G401 (cell line): ENCODE measurements around the gene PIK3C3. TPM values are rescaled to one million over a fixed set of nuclear protein-coding genes. Genes with fewer than 3 reads are reported as not detected.

Source experiments
- DNase-seq: peaks from one replicate; pipeline ENCODE4 v3.0.0-alpha.2; 2015; ENCODE audit warnings: low spot score
- in situ Hi-C: cut with HindIII; loops from 2 replicates; pipeline ENCODE4 v1.10.0; 2016; ENCODE audit warnings: low sequenced_read_pairs, mixed read lengths
- total RNA-seq: library from RNA; depleted of rRNA; stranded (reverse); fragments of >200 nt; shearing (Covaris generic); gene quantifications from 2 replicates; pipeline ENCODE4 v1.2.3, GENCODE V29; 2014

Gene PIK3C3
- total RNA-seq, 1 experiment from 2014 or later, result 36.6 TPM

DNA sequence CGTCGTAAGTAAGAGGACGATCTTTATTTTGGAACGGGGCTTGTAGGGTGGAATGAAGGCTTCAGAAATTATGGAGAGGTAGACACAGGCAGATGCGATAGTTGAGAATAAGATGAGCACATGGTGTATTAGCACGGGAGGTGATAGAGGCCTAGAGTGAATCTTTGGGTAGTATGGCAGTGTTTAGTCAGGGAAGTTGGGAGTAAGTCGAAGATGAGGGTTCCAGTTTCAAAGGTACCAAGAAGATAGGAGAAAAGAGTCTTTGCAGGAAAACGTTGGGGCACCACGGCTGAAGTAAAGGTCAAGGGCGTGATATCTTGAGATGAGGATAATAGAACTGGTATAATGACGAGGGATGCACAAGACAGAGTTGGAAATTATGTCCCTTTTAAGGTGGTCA, 654 bp downstream of the PIK3C3 start:
- in situ Hi-C loops, result no loop called here
- peak; percentile 18 for DNase-seq

DNA sequence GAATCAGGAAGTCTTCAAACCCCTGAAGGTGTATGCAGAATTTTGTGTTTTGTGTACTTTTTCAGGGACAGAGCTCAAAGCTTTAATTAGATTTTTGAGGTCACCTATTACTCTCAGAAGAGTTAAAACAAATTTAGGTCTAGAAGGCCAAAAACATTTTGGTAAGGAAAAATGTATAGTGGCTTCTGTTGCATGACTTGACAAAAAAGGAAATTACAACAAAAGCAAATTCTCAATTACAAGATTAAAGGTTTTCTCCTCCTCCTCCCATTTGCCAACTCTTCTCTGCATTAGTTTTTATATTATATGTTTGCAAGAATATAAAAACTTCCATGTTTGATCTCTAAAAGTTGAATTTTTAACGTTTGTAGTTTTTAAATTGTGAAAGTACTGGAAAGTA, 4.0 kb downstream of the PIK3C3 start:
- in situ Hi-C loops, result no loop called here
- DNase-seq, result no peak

- DNase-seq, result peak; percentile 37
- in situ Hi-C loops, result no loop called here
Observed at GRCh38 chr18:41965634-41966255, 10.7 kb downstream of the PIK3C3 start.

GRCh38 chr18:41966943-41967342, 11.9 kb downstream of the PIK3C3 start:
- in situ Hi-C loops, result no loop called here
- DNase-seq, result peak; percentile 19

DNA sequence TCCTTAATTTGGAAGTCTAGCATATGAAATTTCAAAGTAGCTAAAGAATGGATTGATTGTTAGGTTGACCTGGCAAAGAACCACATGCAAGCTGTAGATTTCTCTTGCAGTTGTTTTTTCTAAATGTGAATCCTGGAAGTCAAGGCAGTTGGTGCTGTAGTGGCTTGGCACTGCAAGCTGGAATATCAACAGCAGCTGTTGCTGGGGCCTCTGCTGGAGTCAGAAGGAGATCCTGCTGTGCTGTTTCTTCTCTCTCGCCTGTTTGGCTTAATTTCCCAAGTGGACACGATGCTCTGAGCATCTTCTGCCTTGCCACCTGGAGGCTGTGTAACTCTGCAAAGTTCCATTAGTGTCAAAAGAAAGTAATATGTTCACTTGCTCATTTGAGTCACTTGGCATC, 12.6 kb downstream of the PIK3C3 start:
- DNase-seq, result peak; percentile 27
- in situ Hi-C loops, result no loop called here

DNA sequence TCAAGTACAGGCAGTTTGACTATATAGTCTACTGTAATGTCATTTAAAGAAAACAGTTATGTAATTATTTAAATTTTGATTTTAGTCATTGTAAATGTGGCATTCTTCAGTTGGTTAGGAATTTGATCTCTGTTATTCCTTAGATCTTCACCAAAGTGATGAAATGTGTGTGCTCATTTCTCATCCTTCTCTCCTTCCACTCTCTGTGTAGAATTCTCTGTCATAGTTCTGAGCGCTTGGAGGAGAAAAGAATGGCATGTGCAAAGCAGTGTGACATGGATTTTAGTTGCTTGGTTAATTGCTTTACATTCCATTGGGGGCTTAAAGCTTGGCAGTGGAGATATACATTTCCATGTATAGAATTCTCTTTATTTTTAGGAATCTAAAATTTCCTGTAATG, 14.8 kb downstream of the PIK3C3 start:
- DNase-seq, result no peak
- in situ Hi-C loops, result no loop called here

DNA sequence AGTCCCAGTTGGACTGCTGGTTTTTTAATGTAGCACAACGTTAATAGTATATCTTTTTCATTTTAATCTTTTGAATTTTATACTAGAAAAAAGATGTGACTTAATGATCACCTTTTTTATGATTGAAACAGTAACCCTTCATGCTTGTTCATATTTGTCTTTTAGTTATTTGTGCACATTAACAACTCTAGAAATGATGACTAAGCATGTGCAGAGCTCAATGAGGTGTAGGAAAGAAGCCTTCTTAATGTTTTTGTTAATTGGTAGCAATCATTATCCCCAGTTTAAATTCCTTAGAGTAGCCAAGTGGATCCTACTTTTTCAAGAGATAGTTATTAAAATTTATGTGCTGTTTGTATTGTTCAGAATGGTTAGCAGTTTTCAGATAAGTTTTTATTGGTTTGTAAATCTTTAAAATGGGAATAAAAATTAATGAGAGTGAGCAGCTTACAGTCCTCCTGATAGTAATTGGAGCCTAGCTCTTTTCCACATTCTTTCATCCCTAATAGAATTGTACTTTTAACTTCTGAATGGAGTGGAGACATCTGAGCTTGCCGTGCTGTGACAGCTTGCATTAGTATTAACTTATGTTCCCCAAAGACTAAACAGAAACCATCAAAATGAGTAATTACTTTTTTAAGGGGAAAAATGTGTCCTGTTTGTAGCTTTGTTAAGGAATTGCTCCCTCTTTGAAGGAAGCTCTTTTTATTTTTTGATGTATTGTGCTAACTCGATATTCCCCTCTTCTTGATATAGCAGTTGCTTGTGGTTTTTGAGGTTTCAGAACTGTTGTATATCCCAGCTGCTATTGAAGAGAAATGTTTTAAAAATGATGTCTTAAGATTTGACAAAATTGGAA, 17.3 kb downstream of the PIK3C3 start:
- in situ Hi-C loops, result no loop called here
- no peak for DNase-seq

DNA sequence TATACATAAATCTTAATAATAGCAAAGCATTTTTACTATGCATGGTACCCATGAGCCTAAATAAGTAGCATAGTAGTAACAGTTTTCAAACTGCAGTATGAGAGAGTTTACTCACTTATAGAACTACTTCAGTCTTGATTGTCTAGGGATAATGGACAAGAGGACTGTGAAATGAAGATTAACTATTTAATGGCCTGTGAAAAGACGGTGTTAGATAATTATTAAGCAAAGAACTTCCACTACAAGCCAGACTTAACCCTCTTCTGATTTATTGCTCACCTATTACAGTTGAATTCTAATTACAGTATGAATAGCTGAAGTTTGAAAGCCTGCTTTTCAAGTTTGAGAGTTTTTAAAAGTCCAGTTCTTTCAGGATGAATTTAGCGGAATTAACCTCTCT, 18.9 kb downstream of the PIK3C3 start:
- no peak for DNase-seq
- in situ Hi-C loops, result no loop called here

DNA sequence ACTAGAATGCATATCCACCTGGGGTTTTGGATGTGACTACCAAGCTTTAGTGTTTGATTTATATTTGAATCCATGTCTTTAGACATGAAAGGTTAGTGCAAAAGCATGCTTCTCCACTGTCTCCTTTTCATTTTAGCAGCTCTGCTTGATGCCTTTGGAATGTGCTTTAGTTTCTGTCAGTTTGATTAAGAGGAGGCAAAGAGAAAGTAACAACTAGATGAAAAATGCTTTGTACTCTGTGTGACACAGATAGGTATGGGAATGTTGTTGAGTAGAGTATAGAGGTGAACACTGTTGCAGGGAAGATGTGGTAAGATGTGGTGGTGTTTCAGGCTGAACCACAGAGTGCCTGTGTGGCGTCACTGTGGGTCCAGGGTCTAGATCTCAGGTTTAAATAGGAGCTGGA, 19.8 kb downstream of the PIK3C3 start:
- in situ Hi-C loops, result no loop called here
- DNase-seq, result no peak

GRCh38 chr18:41975284-41975683, 20.2 kb downstream of the PIK3C3 start:
- in situ Hi-C loops, result no loop called here
- DNase-seq, result no peak

- in situ Hi-C loops, result no loop called here
- no peak for DNase-seq
Observed at GRCh38 chr18:41977233-41977632, 22.2 kb downstream of the PIK3C3 start.

- in situ Hi-C loops, result no loop called here
Observed at GRCh38 chr18:41982942-41983660, 28.1 kb downstream of the PIK3C3 start.

GRCh38 chr18:41985914-41986313, 30.9 kb downstream of the PIK3C3 start:
- in situ Hi-C loops, result no loop called here
- DNase-seq, result no peak

More at GRCh38 chr18:41982942-41983660, 28.1 kb downstream of the PIK3C3 start:
- DNase-seq, result no peak

DNA sequence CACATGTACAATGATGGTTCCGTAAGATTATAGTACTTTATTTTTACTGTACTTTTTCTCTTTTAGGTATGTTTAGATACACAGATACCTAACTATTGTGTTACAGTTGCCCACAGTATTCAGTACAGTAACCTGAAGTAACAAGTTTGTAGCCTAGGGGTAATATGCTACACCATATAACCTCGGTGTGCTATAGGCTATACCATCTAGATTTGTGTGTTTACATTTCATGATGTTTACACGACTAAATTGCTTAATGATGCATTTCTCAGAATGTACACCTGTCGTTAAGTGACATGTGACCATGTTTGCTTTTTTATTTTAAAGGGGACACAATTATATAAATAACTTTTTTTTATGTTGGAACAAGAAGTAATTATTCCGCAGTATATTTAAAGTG, 34.5 kb downstream of the PIK3C3 start:
- in situ Hi-C loops, result no loop called here
- no peak for DNase-seq

DNA sequence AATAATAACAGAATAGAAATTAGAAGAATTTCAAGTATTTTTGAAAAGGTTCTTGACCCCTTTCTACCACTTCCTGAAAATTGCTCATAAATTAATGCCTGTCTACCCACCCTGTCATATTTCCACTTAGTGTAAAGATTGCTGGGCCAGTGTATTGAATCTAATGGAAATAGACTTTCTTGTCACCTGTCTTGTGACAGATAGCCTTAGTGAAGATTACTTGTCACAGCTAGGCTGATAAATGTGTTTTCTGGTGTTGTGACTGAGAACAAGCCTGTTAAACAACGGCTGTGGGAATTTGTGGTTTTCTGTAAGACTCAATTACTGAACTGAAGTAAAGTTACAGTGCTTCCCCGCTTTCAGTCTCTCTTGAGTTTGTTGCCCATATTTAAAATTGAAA, 37.0 kb downstream of the PIK3C3 start:
- in situ Hi-C loops, result no loop called here
- DNase-seq, result no peak

- in situ Hi-C loops, result no loop called here
Observed at GRCh38 chr18:41992703-41993102, 37.7 kb downstream of the PIK3C3 start.

GRCh38 chr18:41993151-41993550, 38.1 kb downstream of the PIK3C3 start:
- DNase-seq, result no peak
- in situ Hi-C loops, result no loop called here

More at GRCh38 chr18:41992703-41993102, 37.7 kb downstream of the PIK3C3 start:
- no peak for DNase-seq

DNA sequence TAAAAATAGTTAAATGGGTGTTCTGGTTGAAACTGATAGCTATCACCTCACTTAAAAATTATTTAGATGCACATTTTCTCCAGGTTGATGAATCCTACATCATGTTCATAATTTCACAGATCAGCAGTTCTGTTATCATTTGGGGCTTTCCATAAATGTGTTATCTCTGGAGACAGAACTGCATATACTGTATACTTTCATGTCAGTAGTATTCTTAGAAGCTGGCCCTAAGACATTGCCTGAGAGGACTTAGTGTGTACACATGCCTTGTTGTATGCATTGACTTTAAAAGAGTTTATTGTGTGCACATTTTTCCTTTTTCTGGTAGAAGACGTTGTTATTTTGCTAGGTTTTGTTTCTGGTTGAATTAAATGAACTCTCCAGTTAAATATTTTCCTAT, 41.0 kb downstream of the PIK3C3 start:
- in situ Hi-C loops, result no loop called here
- DNase-seq, result no peak

DNA sequence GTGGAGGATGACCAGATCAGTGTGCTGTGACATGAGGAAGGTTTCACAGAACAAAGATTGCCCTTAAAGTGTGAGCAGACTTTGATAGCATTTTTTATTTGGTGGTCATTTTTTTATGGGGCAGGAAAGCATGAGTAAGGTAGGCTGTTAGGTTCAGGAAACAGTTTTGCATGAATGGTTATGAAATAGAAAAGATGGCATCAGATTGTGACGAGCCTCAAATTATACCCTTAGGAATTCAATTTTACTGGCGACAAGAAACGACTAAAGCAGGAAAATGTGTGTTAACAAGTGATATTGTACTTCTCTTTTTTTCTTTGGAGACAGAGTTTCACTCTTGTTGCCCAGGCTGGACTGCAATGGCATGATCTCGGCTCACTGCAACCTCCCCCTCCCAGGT, 44.7 kb downstream of the PIK3C3 start:
- in situ Hi-C loops, result no loop called here
- no peak for DNase-seq

DNA sequence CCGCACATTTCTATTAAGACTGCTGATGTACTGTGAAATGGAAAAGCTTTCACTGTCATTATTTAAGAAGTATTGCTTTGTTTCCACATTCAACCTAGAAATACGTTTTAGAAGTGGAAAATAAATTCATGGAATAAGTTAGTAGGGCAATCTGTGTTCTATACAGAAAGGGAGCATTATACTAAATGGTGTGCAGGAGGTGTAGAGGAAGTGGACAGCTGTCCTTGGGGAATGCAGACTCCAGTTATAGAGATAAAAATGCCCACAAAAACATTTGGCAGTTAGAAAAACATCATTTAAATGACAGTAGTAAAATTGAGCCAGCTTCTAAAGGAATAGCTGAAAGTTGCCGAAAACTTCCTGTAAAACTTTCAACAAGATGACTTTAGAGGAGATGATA, 46.8 kb downstream of the PIK3C3 start:
- in situ Hi-C loops, result no loop called here
- DNase-seq, result no peak
